AG04450 (cell line): ENCODE measurements around the gene CDK14. TPM values are rescaled to one million over a fixed set of nuclear protein-coding genes. Genes with fewer than 3 reads are reported as not detected.
A peak's percentile ranks its signal among the peaks of the same experiment; 100 is the strongest.

Experiments
- CTCF ChIA-PET: fragments of 300-600, 350-600 bp; formaldehyde crosslinking; extraction: SDS; loops from one replicate; lab custom pipeline; 2022; ENCODE audit warnings: antibody characterized with exemption, inconsistent platforms; lab: Charles Lee
- POLR2A ChIA-PET: fragments of 350-600 bp; formaldehyde crosslinking; extraction: SDS; loops from one replicate; lab custom pipeline; 2021; ENCODE audit warnings: antibody characterized with exemption, inconsistent platforms; lab: Yijun Ruan, JAX
- DNase-seq: peaks from one replicate; pipeline ENCODE4 v3.0.0-alpha.2; 2011; ENCODE audit warnings: low read depth, low spot score
- H3K27ac ChIP-seq: one replicate; pipeline ENCODE4 v1.5.1; 2012; ENCODE audit warnings: low read depth, low read length, control low read depth
- H3K27me3 ChIP-seq: one replicate; pipeline ENCODE4 v1.6.0; 2012; ENCODE audit warnings: low read length; ENCODE audit not compliant: control insufficient read depth, insufficient read depth
- H3K4me3 ChIP-seq: 2 replicates; pipeline ENCODE4 v1.5.1; 2011; ENCODE audit warnings: mild to moderate bottlenecking, low read depth, low read length, control low read depth
- H3K9me3 ChIP-seq: 2 replicates; pipeline ENCODE4 v1.5.1; 2012; ENCODE audit warnings: low read length; ENCODE audit not compliant: control insufficient read depth, insufficient read depth
- CTCF ChIP-seq: IDR thresholded peaks from 2 replicates; pipeline ENCODE4 v1.5.1; 2011; ENCODE audit warnings: low read depth, low read length, control low read depth, inconsistent platforms
- polyA plus RNA-seq: library from polyadenylated mRNA; depleted of rRNA; stranded (reverse); fragments of >200 nt; gene quantifications from 2 replicates; pipeline ENCODE4 v1.2.3, GENCODE V29; 2011

CDK14 gene
- polyA plus RNA-seq, 1 experiment, result 28.4 TPM

- H3K27me3 ChIP-seq, result no peaks in the 10 kb centered on the region
- CTCF ChIA-PET, result no interaction called here
- H3K27ac ChIP-seq, result no peak overlapping the region
- no peak overlapping the region for H3K4me3 ChIP-seq
- TF ChIP-seq CTCF, result no peak
- no peaks in the 10 kb centered on the region for H3K9me3 ChIP-seq
- no peak for DNase-seq
- POLR2A ChIA-PET, result no interaction called here
These were observed 21.3 kb upstream of the CDK14 start for GRCh38 chr7:90574820-90575187.

GRCh38 chr7:90579181-90579688 is 16.9 kb upstream of the CDK14 start:
- ChIA-PET POLR2A (no interaction called here), CTCF (interaction anchor here (1.3 to 1.6 kb wide), 2 partner anchors 16 to 456 kb away, joined by 3 read pairs; no protein-coding TSS in a partner anchor)
- no peak overlapping the region for H3K4me3 ChIP-seq
- H3K9me3 ChIP-seq, result no peaks in the 10 kb centered on the region
- peak; percentile 17; the same call in 1 of the 2 replicates for TF ChIP-seq CTCF
- H3K27me3 ChIP-seq, result no peaks in the 10 kb centered on the region
- H3K27ac ChIP-seq, result no peak overlapping the region
- no peak for DNase-seq

- CTCF ChIA-PET, result interaction anchor here (1.3 kb wide), 1 partner anchor 456 kb away, joined by 3 read pairs; no protein-coding TSS in a partner anchor
- DNase-seq, result no peak
These were observed 16.1 kb upstream of the CDK14 start for GRCh38 chr7:90580051-90580450.

GRCh38 chr7:90582164-90582563 is 14.0 kb upstream of the CDK14 start:
- POLR2A ChIA-PET, result no interaction called here
- Histone ChIP-seq H3K9me3 (no peaks in the 10 kb centered on the region), H3K27ac (no peak overlapping the region), H3K4me3 (no peak overlapping the region), H3K27me3 (no peaks in the 10 kb centered on the region)
- DNase-seq, result no peak
- TF ChIP-seq CTCF, result no peak
- CTCF ChIA-PET, result no interaction called here

More at GRCh38 chr7:90580051-90580450, 16.1 kb upstream of the CDK14 start:
- POLR2A ChIA-PET, result no interaction called here
- Histone ChIP-seq H3K27me3 (no peaks in the 10 kb centered on the region), H3K9me3 (no peaks in the 10 kb centered on the region), H3K4me3 (no peak overlapping the region), H3K27ac (no peak overlapping the region)
- TF ChIP-seq CTCF, result no peak

- H3K9me3 ChIP-seq, result no peaks in the 10 kb centered on the region
- no peak overlapping the region for H3K27ac ChIP-seq
- ChIA-PET POLR2A (no interaction called here), CTCF (no interaction called here)
- no peaks in the 10 kb centered on the region for H3K27me3 ChIP-seq
- no peak overlapping the region for H3K4me3 ChIP-seq
- no peak for DNase-seq
- TF ChIP-seq CTCF, result no peak
These were observed 11.7 kb upstream of the CDK14 start for GRCh38 chr7:90584378-90584777.
